Liver (tissue), 3 donors: Measurements from ENCODE around the gene ATG9B.

Experiments
- RAD21 ChIP-seq, 2 donors: IDR thresholded peaks; 2 replicates each; pipeline ENCODE4 v1.6.1; 2016; ENCODE audit warnings: antibody characterized with exemption in 2 of 2, mild to moderate bottlenecking in 2 of 2
- RXRA ChIP-seq, 2 donors: IDR thresholded peaks; 2 replicates each; pipeline ENCODE4 v1.6.1; 2017 to 2018; ENCODE audit warnings: antibody characterized with exemption in 2 of 2, mild to moderate bottlenecking in 1 of 2
- SP1 ChIP-seq: IDR thresholded peaks from 2 replicates; pipeline ENCODE4 v1.6.1; 2018; ENCODE audit warnings: antibody characterized with exemption, mild to moderate bottlenecking
- TAF1 ChIP-seq: conservative IDR thresholded peaks from 2 replicates; pipeline ENCODE4 v1.6.1; 2016; ENCODE audit warnings: antibody characterized with exemption, mild to moderate bottlenecking
- YY1 ChIP-seq: IDR thresholded peaks from 2 replicates; pipeline ENCODE4 v1.6.1; 2016; ENCODE audit warnings: antibody characterized with exemption, mild to moderate bottlenecking
- TF ChIP-seq, protein P1 (sequence below): fragments of 150-350 bp; IDR thresholded peaks from 2 replicates; pipeline ENCODE4 v1.5.1; 2017; ENCODE audit warnings: improper control_type of control experiment, low read depth, low read length; ENCODE audit not compliant: missing input control
- TF ChIP-seq, protein P2 (sequence below): IDR thresholded peaks from 2 replicates; pipeline ENCODE4 v1.6.1; 2016; ENCODE audit warnings: antibody characterized with exemption
- TF ChIP-seq, protein P3 (sequence below): IDR thresholded peaks from 2 replicates; pipeline ENCODE4 v1.6.1; 2016; ENCODE audit warnings: antibody characterized with exemption, mild to moderate bottlenecking
- donor health status: healthy.
- donor health status: healthy.

DNA sequence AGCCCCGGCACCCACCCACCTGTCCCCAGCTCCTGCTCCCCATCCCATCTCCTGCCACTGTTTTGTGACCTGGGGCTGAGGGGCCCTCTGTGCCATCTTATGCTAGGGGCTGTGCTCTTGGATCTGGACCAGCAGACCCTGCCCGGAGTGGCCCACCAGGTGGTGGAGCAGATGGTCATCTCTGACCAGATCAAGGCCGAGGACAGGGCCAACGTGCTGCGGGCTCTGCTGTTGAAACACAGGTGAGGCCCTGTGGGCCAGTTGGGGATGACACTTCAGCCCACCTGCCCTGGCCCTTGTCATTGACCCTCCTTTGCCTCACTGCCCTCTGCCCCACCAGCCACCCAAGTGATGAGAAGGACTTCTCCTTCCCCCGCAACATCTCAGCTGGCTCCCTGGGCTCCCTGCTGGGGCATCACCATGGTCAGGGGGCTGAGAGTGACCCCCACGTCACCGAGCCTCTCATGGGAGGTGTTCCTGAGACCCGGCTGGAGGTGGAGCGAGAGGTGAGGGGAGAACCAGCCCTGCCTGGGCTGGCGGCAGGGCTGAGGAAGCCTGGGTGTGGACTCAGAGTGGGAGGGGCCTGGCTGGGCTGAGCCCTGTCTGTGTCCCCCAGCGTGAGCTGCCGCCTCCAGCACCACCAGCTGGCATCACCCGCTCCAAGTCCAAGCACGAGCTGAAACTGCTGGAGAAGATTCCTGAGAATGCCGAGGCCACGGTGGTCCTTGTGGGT, 45.7 kb upstream of the ATG9B start:
- TF ChIP-seq, protein P1, sequence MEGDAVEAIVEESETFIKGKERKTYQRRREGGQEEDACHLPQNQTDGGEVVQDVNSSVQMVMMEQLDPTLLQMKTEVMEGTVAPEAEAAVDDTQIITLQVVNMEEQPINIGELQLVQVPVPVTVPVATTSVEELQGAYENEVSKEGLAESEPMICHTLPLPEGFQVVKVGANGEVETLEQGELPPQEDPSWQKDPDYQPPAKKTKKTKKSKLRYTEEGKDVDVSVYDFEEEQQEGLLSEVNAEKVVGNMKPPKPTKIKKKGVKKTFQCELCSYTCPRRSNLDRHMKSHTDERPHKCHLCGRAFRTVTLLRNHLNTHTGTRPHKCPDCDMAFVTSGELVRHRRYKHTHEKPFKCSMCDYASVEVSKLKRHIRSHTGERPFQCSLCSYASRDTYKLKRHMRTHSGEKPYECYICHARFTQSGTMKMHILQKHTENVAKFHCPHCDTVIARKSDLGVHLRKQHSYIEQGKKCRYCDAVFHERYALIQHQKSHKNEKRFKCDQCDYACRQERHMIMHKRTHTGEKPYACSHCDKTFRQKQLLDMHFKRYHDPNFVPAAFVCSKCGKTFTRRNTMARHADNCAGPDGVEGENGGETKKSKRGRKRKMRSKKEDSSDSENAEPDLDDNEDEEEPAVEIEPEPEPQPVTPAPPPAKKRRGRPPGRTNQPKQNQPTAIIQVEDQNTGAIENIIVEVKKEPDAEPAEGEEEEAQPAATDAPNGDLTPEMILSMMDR = no peak
- TF ChIP-seq RAD21 (IDR thresholded peaks at IDR 0.05) (no peak), RXRA (IDR thresholded peaks at IDR 0.05) (no peak), YY1 (no peak), SP1 (no peak), TAF1 (no peak)
- TF ChIP-seq, protein P2, sequence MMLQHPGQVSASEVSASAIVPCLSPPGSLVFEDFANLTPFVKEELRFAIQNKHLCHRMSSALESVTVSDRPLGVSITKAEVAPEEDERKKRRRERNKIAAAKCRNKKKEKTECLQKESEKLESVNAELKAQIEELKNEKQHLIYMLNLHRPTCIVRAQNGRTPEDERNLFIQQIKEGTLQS = no peak
- TF ChIP-seq, protein P3, sequence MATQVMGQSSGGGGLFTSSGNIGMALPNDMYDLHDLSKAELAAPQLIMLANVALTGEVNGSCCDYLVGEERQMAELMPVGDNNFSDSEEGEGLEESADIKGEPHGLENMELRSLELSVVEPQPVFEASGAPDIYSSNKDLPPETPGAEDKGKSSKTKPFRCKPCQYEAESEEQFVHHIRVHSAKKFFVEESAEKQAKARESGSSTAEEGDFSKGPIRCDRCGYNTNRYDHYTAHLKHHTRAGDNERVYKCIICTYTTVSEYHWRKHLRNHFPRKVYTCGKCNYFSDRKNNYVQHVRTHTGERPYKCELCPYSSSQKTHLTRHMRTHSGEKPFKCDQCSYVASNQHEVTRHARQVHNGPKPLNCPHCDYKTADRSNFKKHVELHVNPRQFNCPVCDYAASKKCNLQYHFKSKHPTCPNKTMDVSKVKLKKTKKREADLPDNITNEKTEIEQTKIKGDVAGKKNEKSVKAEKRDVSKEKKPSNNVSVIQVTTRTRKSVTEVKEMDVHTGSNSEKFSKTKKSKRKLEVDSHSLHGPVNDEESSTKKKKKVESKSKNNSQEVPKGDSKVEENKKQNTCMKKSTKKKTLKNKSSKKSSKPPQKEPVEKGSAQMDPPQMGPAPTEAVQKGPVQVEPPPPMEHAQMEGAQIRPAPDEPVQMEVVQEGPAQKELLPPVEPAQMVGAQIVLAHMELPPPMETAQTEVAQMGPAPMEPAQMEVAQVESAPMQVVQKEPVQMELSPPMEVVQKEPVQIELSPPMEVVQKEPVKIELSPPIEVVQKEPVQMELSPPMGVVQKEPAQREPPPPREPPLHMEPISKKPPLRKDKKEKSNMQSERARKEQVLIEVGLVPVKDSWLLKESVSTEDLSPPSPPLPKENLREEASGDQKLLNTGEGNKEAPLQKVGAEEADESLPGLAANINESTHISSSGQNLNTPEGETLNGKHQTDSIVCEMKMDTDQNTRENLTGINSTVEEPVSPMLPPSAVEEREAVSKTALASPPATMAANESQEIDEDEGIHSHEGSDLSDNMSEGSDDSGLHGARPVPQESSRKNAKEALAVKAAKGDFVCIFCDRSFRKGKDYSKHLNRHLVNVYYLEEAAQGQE = no peak
